SK-N-SH (cell line): ENCODE measurements around the gene LRRC36. TPM values are rescaled to one million over a fixed set of nuclear protein-coding genes. Genes with fewer than 3 reads are reported as not detected.

ENCODE experiments used
- CTCF ChIA-PET: fragments of 300-600, 350-600 bp; formaldehyde crosslinking; extraction: SDS; loops from one replicate; lab custom pipeline; 2021; lab: Yijun Ruan, JAX
- POLR2A ChIA-PET: fragments of 350-600 bp; sonication (Branson Sonifier 250); formaldehyde crosslinking; extraction: SDS; loops from one replicate; lab custom pipeline; 2020; ENCODE audit warnings: antibody characterized with exemption, inconsistent platforms; lab: Yijun Ruan, JAX
- DNase-seq: peaks from one replicate; pipeline ENCODE4 v3.0.0; 2012
- H2AFZ ChIP-seq: fragments of 200-600 bp; sonication (generic); 2 replicates; pipeline ENCODE4 v1.8.1; 2016; ENCODE audit warnings: antibody characterized with exemption, mild to moderate bottlenecking, low read depth
- H3F3A ChIP-seq: fragments of 200-600 bp; sonication (generic); replicated peaks from 2 replicates; pipeline ENCODE3; 2016; ENCODE audit warnings: antibody characterized with exemption, mild to moderate bottlenecking; ENCODE audit not compliant: insufficient read depth
- H3K27ac ChIP-seq, 2 experiments: fragments of 200-500 bp in 1 of 2; fragments of 200-600 bp in 1 of 2; sonication (Bioruptor generic) in 1 of 2; sonication (generic), shearing (Covaris generic) in 1 of 2; 2 replicates each; pipeline versions ENCODE4 v1.5.1 to v1.6.1; 2014 to 2016; ENCODE audit warnings: low read depth in 2 of 2, inconsistent platforms in 1 of 2, low read length in 1 of 2, mild to moderate bottlenecking in 1 of 2, mixed read lengths in 1 of 2
- H3K27me3 ChIP-seq: fragments of 200-600 bp; sonication (generic), shearing (Covaris generic); 2 replicates; pipeline ENCODE4 v1.6.1; 2016; ENCODE audit warnings: mixed run types; ENCODE audit not compliant: insufficient read depth
- H3K36me3 ChIP-seq, 2 experiments: fragments of 200-500 bp in 1 of 2; fragments of 200-600 bp in 1 of 2; sonication (Bioruptor generic) in 1 of 2; sonication (generic) in 1 of 2; replicated peaks in 1 of 2; 2 replicates each; pipeline versions ENCODE3 to v1.5.1; 2014 to 2016; ENCODE audit warnings: low read length in 1 of 2, mild to moderate bottlenecking in 1 of 2; ENCODE audit not compliant: insufficient read depth in 2 of 2, control insufficient read depth in 1 of 2
- H3K4me1 ChIP-seq, 2 experiments: fragments of 200-500 bp in 1 of 2; fragments of 200-600 bp in 1 of 2; sonication (Bioruptor generic) in 1 of 2; sonication (generic), shearing (Covaris generic) in 1 of 2; 2 replicates each; pipeline versions ENCODE4 v1.5.1 to v1.6.1; 2014 to 2016; ENCODE audit warnings: low read depth in 1 of 2, low read length in 1 of 2, mixed run types in 1 of 2; ENCODE audit not compliant: insufficient read depth in 2 of 2, control insufficient read depth in 1 of 2
- H3K4me2 ChIP-seq: fragments of 200-600 bp; sonication (generic), shearing (Covaris generic); 2 replicates; pipeline ENCODE4 v1.6.1; 2017; ENCODE audit warnings: mixed run types
- H3K4me3 ChIP-seq, 2 experiments: fragments of 200-500 bp in 1 of 2; fragments of 200-600 bp in 1 of 2; sonication (Bioruptor generic) in 1 of 2; sonication (generic), shearing (Covaris generic) in 1 of 2; 2 replicates each; pipeline versions ENCODE4 v1.5.1 to v1.8.1; 2014 to 2016; ENCODE audit warnings: low read depth in 2 of 2, inconsistent platforms in 1 of 2, low read length in 1 of 2, mild to moderate bottlenecking in 1 of 2, mixed read lengths in 1 of 2, moderate library complexity in 1 of 2
- H3K79me2 ChIP-seq: fragments of 200-600 bp; sonication (generic); 2 replicates; pipeline ENCODE4 v1.8.1; 2017; ENCODE audit warnings: mild to moderate bottlenecking; ENCODE audit not compliant: insufficient read depth
- H3K9ac ChIP-seq: fragments of 200-600 bp; sonication (generic); 2 replicates; pipeline ENCODE4 v1.6.1; 2017; ENCODE audit warnings: mixed run types
- H3K9me2 ChIP-seq: fragments of 200-600 bp; sonication (generic); 2 replicates; pipeline ENCODE4 v1.6.1; 2017; ENCODE audit warnings: mixed run types
- H3K9me3 ChIP-seq: fragments of 200-600 bp; sonication (generic); 2 replicates; pipeline ENCODE4 v1.6.1; 2017; ENCODE audit warnings: mixed run types, mild to moderate bottlenecking, moderate library complexity
- H4K20me1 ChIP-seq: fragments of 200-600 bp; sonication (generic); 2 replicates; pipeline ENCODE4 v1.6.1; 2017; ENCODE audit warnings: mild to moderate bottlenecking, mixed run types; ENCODE audit not compliant: insufficient read depth
- FOSL2 ChIP-seq: IDR thresholded peaks from 2 replicates; pipeline ENCODE4 v1.4.0; 2012; ENCODE audit warnings: low read depth, mild to moderate bottlenecking, moderate library complexity, borderline replicate concordance
- FOXJ3 ChIP-seq: sonication (generic); formaldehyde crosslinking; IDR thresholded peaks from 2 replicates; pipeline ENCODE4 v1.5.1; 2020; ENCODE audit warnings: mild to moderate bottlenecking, missing genetic modification reagents
- GABPA ChIP-seq: IDR thresholded peaks from 2 replicates; pipeline ENCODE4 v1.4.0; 2012; ENCODE audit warnings: low read depth, mild to moderate bottlenecking
- GATA2 ChIP-seq: sonication (generic); formaldehyde crosslinking; IDR thresholded peaks from 2 replicates; pipeline ENCODE4 v1.5.0; 2020; ENCODE audit warnings: mild to moderate bottlenecking, missing genetic modification reagents
- JUND ChIP-seq: IDR thresholded peaks from 2 replicates; pipeline ENCODE4 v1.4.0; 2012
- PBX3 ChIP-seq: IDR thresholded peaks from 2 replicates; pipeline ENCODE4; 2012
- REST ChIP-seq: IDR thresholded peaks from 2 replicates; pipeline ENCODE4 v1.6.1; 2012; ENCODE audit warnings: mild to moderate bottlenecking, low read depth, low read length, moderate library complexity
- RFX5 ChIP-seq: IDR thresholded peaks from 2 replicates; pipeline ENCODE4 v1.6.1; 2012; ENCODE audit warnings: mild to moderate bottlenecking, improper control_type of control experiment, low read length
- TAF1 ChIP-seq: IDR thresholded peaks from 2 replicates; pipeline ENCODE4 v1.6.1; 2012; ENCODE audit warnings: low read depth, mild to moderate bottlenecking, low read length, moderate library complexity, borderline replicate concordance
- USF1 ChIP-seq: IDR thresholded peaks from 2 replicates; pipeline ENCODE4 v1.4.0; 2012; ENCODE audit warnings: low read depth, borderline replicate concordance
- YY1 ChIP-seq: IDR thresholded peaks from 2 replicates; pipeline ENCODE4 v1.4.0; 2012; ENCODE audit warnings: low read depth, mild to moderate bottlenecking
- ZBTB33 ChIP-seq: IDR thresholded peaks from 2 replicates; pipeline ENCODE4 v1.4.0; 2012; ENCODE audit warnings: low read depth, borderline replicate concordance
- WGBS: methylation state at CpG from one replicate; pipeline ENCODE4 v1.1.6; 2017; ENCODE audit warnings: low lambda C conversion rate; 5-methylcytosine and 5-hydroxymethylcytosine counted together
- polyA plus RNA-seq, 3 experiments: library from polyadenylated mRNA; depleted of rRNA; stranded (reverse); fragments of >200 nt; gene quantifications; 2 replicates each; pipeline ENCODE4 v1.2.3, GENCODE V29; 2012

LRRC36 gene
- polyA plus RNA-seq, 1 of the 3 experiments (the other 2 are of a cell fraction), result 0.92 TPM

GRCh38 chr16:67291461-67291860 is 35.2 kb upstream of the LRRC36 start:
- ChIA-PET POLR2A (no interaction called here), CTCF (interaction anchor here (1.3 kb wide), 1 partner anchor 35 kb away, joined by 3 read pairs; the partner anchor contains the start of genes KCTD19 and LRRC36)
- no peak for DNase-seq
- Histone ChIP-seq H3K4me3 (no peak overlapping the region), H2AFZ (no peak overlapping the region), H3K79me2 (no peaks in the 10 kb centered on the region), H3K9me3 (no peaks in the 10 kb centered on the region), H3K4me1 (peaks cover 0 to 3% of the 10 kb centered on the region in 2 experiments; a peak in 1 of 4 replicates), H3K36me3 (peaks cover 0 to 8% of the 10 kb centered on the region in 2 experiments), H3K4me2 (no peak overlapping the region), H4K20me1 (no peaks in the 10 kb centered on the region), H3K27me3 (no peaks in the 10 kb centered on the region), H3K27ac (no peak overlapping the region), H3F3A (peaks cover 9% of the 10 kb centered on the region), H3K9me2 (no peaks in the 10 kb centered on the region), H3K9ac (no peak overlapping the region)
- WGBS, result 88% methylated on average over 4 of the region's 7 CpGs
- TF ChIP-seq JUND (no peak), YY1 (no peak), GATA2 (CRISPR knock-in tag) (no peak), ZBTB33 (no peak), USF1 (no peak), FOSL2 (no peak), FOXJ3 (CRISPR knock-in tag) (no peak), TAF1 (no peak)

GRCh38 chr16:67294171-67294757 is 32.4 kb upstream of the LRRC36 start:
- H3K36me3 ChIP-seq, result no peaks in the 10 kb centered on the region
- CTCF ChIA-PET, result interaction anchor here (1.5 to 4.2 kb wide), 3 partner anchors 9 to 31 kb away, joined by 7 to 23 read pairs (median 8); partner anchors contain the start of genes KCTD19 and LRRC36
- no peak overlapping the region for H3K4me3 ChIP-seq
- H4K20me1 ChIP-seq, result no peaks in the 10 kb centered on the region
- no peaks in the 10 kb centered on the region for H3K27me3 ChIP-seq
- peaks cover 11% of the 10 kb centered on the region for H3F3A ChIP-seq
- H3K9ac ChIP-seq, result no peak overlapping the region
- no peak overlapping the region for H3K4me2 ChIP-seq
- POLR2A ChIA-PET, result no interaction called here
- no peak overlapping the region for H2AFZ ChIP-seq
- H3K9me2 ChIP-seq, result no peaks in the 10 kb centered on the region
- no peak overlapping the region for H3K27ac ChIP-seq
- peaks cover 0 to 8% of the 10 kb centered on the region in 2 experiments; a peak in 1 of 4 replicates for H3K4me1 ChIP-seq
- 80% methylated on average over 3 of the region's 4 CpGs for WGBS
- H3K79me2 ChIP-seq, result no peaks in the 10 kb centered on the region
- DNase-seq, result no peak
- no peak for TF ChIP-seq RFX5
- TF ChIP-seq PBX3, result no peak
- TF ChIP-seq GABPA, result no peak
- no peak for TF ChIP-seq REST
- no peaks in the 10 kb centered on the region for H3K9me3 ChIP-seq
